Stimulated activated CD8-positive, alpha-beta memory T cell treated with anti-CD3 and anti-CD28 coated beads, Interleukin-4, amount 100 ng/mL, for 4 hours (primary cell): ENCODE measurements around the gene CA10.

Experiments used
- DNase-seq, 2 donors: peaks; one replicate each; pipeline ENCODE4 v3.0.0-alpha.2; 2020; ENCODE audit warnings: low read depth in 2 of 2, low spot score in 1 of 2

Gene CA10

GRCh38 chr17:52147431-52147830 lies 11.1 kb downstream of the CA10 start:
- DNase-seq = no peak

- DNase-seq = no peak
These were observed 13.0 kb downstream of the CA10 start for GRCh38 chr17:52145476-52145875.

- no peak for DNase-seq
These were observed 15.0 kb downstream of the CA10 start for GRCh38 chr17:52143542-52143941.

- no peak for DNase-seq
These were observed 17.9 kb downstream of the CA10 start for GRCh38 chr17:52140601-52141000.

GRCh38 chr17:52138752-52139151 lies 19.8 kb downstream of the CA10 start:
- DNase-seq = no peak

- DNase-seq = no peak
These were observed 20.2 kb downstream of the CA10 start for GRCh38 chr17:52138350-52138749.

- DNase-seq = no peak
These were observed 22.3 kb downstream of the CA10 start for GRCh38 chr17:52136166-52136565.

GRCh38 chr17:52134641-52135040 lies 23.9 kb downstream of the CA10 start:
- DNase-seq = no peak

GRCh38 chr17:52128721-52129120 lies 29.8 kb downstream of the CA10 start:
- no peak for DNase-seq

GRCh38 chr17:52124993-52125392 lies 33.5 kb downstream of the CA10 start:
- DNase-seq = no peak

GRCh38 chr17:52124561-52124960 lies 34.0 kb downstream of the CA10 start:
- DNase-seq = no peak

GRCh38 chr17:52120465-52120864 lies 38.0 kb downstream of the CA10 start:
- no peak for DNase-seq

- no peak for DNase-seq
These were observed 47.5 kb downstream of the CA10 start for GRCh38 chr17:52110923-52111581.

GRCh38 chr17:52106638-52107261 lies 51.8 kb downstream of the CA10 start:
- peak in 1 of 2 donors; percentile 9 for DNase-seq

- DNase-seq = no peak
These were observed 52.4 kb downstream of the CA10 start for GRCh38 chr17:52106072-52106471.

GRCh38 chr17:52105591-52105990 lies 52.9 kb downstream of the CA10 start:
- no peak for DNase-seq

- DNase-seq = no peak
These were observed 62.5 kb downstream of the CA10 start for GRCh38 chr17:52096056-52096455.

GRCh38 chr17:52084176-52084575 lies 74.3 kb downstream of the CA10 start:
- no peak for DNase-seq

- DNase-seq = no peak
These were observed 79.0 kb downstream of the CA10 start for GRCh38 chr17:52079496-52079895.

- no peak for DNase-seq
These were observed 86.8 kb downstream of the CA10 start for GRCh38 chr17:52071712-52072111.

- no peak for DNase-seq
These were observed 93.7 kb downstream of the CA10 start for GRCh38 chr17:52064791-52065211.

- no peak for DNase-seq
These were observed 109.0 kb downstream of the CA10 start for GRCh38 chr17:52049496-52049895.

GRCh38 chr17:52049051-52049450 lies 109.5 kb downstream of the CA10 start:
- no peak for DNase-seq
